GM12892 (cell line): ENCODE data around the gene LHX3.
A peak's percentile ranks its signal among the peaks of the same experiment; 100 is the strongest.
"Not testable (repeated sequence)": the region's sequence is repeated elsewhere in the genome, so short reads cannot be mapped to it uniquely, and the experiment has no call there.

ENCODE experiments used
- DNase-seq: peaks from one replicate; pipeline ENCODE4 v3.0.0; 2011; ENCODE audit not compliant: insufficient read length
- FAIRE-seq: peaks from 2 replicates; lab custom pipeline; 2011; peaks lifted over from hg19 to GRCh38; lab: Jason Lieb, UNC
- POLR2A ChIP-seq: IDR thresholded peaks from 2 replicates; pipeline ENCODE4 v1.6.1; 2011; ENCODE audit warnings: low read depth, low read length, control low read depth
- POLR2AphosphoS5 ChIP-seq: IDR thresholded peaks from 2 replicates; pipeline ENCODE4 v1.6.1; 2011; ENCODE audit warnings: low read depth, low read length, control low read depth
- TAF1 ChIP-seq: IDR thresholded peaks from 2 replicates; pipeline ENCODE4 v1.6.1; 2011; ENCODE audit warnings: low read depth, mild to moderate bottlenecking, control low read depth, low read length, borderline replicate concordance

The LHX3 gene

DNA sequence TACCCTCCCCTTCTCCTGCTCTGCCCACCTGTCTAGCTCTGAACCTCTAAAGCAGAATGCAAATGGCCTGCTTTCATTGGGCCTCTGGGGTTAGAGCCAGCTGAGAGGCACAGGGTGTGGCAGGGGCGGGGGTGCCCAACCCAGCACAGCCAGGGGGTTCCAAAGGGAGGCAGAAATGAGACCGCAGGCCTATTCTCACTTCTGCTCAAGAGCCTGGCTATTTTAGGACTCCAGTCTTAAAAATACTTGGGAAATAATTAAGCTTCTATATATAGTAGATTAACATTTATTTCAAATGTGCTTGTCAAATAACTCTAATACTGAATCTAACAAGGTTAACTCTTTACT, 35.0 kb upstream of the LHX3 start:
- FAIRE-seq: peak; percentile 33
- no peak for DNase-seq
- no peak for TF ChIP-seq POLR2A

DNA sequence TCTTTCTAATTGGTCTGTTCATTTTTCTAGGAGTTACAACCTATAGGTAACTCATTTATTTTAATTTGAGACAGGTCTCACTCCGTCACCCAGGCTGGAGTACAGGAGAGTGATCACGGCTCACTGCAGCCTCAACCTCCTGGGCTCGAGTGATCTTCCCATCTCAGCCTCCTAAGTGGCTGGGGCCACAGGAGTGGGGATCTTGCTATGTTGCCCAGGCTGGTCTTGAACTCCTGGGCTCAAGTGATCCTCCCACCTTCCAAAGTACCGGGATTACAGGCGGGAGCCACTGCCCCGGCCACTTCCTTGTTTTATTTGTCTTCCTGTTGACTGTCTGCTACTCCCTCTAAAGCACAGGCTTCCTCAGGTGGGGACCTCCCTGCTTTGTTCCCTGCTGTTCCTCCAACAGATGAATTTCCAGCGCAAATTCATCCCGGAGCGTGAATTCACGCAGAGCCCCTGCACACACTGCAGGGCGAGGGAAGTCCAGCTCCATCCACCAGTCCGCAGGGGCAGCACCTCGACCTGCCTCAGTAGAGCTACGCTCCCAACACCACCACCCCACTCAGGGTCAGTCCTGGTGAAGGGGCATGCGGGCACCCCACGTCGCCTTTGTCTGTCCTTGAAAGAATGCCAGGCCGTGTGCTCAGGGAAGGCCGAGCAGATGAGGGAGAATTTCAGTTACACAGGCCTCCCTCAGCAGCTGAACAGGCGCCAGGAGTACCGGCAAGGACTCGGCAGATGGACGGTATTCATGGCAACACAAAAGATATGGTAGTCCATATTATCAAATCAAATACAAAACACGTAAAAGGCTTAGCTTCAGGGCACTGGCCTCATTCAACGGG, 34.4 kb upstream of the LHX3 start:
- DNase-seq (no peak), FAIRE-seq (peak; percentile 9)
- TF ChIP-seq POLR2AphosphoS5 (no peak), TAF1 (no peak), POLR2A (no peak)

DNA sequence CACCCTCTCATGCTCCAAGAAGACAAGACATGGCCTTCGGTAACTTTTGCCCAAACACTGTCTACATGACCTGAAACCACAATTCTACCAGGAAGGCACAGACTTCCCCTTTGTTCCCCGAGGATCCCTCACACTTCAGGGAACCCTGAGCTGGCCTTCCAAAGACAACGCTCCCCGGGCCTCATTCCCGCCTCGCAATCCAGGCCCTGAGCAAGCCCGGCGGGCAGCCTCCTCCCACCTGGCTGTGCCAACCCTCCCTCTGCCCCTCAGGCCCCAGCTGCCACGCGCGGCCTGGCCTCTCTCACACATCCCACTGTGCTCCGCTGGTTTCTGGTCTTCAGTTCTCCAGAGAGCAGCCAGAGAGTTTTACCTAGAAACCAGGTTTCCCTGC, 33.4 kb upstream of the LHX3 start:
- TF ChIP-seq TAF1 (no peak), POLR2AphosphoS5 (no peak), POLR2A (no peak)
- FAIRE-seq (no peak), DNase-seq (no peak)

DNA sequence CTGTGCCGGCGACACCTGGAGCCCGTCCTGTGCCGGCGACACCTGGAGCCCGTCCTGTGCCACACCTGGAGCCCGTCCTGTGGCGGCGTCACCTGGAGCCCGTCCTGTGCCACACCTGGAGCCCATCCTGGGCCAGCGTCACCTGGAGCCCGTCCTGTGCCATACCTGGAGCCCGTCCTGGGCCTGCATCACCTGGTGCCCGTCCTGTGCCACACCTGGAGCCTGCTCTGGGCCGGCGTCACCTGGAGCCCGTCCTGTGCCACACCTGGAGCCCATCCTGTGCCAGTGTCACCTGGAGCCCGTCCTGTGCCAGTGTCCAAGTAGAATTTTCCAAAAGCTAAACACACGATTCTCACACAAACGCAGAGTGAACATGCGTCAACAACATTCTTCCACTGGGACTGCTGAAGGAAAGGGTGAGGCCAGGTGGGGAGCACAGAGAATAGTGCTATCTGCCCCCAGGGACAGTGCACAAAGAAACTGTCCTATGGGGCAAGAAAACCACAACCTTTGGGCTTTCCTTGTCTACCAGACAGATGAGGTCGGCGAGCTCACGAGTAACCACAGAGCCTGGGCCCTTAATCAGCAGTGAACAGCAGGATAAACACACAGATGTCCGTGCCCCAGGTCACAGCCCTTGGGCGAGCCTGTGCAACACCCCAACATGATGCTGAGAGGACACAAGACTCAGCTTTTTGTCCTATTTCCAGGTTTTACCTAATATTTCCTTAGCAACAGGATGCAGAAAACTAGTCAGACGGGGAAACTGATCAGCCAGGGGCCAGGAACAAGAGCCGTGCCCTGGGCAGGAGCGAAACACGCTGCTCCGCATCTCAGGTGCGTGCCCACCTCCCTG, 32.8 kb upstream of the LHX3 start:
- DNase-seq (no peak), FAIRE-seq (no peak)
- TF ChIP-seq POLR2AphosphoS5 (no peak), TAF1 (no peak), POLR2A (no peak)

DNA sequence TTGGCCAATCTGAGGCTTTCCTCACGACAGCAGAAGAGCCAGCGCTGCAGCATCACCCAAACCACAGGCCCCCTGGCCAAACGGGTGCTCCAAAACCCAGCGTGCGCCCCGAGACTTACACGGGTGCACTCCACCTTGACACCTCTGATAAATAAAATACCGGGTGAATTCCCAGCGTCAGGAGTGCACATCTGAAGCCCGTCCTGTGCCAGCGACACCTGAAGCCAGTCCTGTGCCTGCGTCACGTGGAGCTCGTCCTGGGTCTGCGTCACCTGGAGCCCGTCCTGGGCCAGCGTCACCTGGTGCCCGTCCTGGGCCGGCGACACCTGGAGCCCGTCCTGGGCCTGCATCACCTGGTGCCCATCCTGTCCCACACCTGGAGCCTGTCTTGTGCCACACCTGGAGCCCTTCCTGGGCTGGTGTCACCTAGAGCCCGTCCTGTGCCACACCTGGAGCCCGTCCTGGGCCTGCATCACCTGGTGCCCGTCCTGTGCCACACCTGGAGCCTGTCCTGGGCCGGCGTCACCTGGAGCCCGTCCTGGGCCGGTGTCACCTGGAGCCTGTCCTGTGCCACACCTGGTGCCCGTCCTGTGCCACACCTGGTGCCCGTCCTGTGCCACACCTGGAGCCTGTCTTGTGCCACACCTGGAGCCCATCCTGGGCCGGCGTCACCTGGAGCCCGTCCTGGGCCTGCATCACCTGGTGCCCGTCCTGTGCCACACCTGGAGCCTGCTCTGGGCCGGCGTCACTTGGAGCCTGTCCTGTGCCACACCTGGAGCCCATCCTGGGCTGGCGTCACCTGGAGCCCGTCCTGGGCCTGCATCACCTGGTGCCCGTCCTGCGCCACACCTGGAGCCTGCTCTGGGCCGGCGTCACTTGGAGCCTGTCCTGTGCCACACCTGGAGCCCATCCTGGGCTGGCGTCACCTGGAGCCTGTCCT, 31.8 kb upstream of the LHX3 start:
- not testable (repeated sequence) for DNase-seq, FAIRE-seq

DNA sequence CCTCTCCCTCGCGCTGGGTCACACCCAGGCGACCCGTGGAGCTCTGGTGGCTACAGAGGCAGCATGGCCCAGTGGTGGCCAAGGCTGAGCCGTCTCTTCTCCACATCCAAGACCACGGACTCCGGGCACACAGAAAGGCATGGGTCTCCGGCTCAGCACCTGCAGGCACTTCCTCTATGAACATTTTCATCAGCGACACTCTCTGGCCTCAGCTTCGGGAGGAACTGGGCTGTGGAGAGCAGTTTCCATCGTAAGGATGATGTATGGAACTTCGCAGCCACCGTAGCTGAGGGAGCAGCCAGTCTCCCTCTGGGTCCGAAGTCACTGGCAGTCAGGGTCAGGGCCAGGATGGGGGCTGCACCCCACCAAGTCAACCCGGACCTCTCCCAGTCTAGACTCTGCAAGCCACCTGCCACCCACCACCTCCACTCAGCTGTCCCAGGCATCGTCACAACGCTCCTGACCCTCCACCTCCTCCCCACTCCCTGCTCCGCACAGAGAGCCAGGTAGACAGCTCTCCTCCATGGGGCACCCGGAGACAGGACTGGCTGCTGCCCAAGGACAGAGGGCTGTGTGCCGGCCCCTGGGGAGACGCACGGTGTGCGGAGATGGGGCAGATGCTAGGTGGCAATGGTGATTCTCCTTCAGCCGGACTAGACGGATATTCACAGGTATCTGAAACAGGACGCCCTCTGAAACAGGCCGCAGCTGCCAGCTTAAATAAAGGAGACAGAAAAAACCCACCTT, 31.0 kb upstream of the LHX3 start:
- no peak for FAIRE-seq
- DNase-seq: no peak
- no peak for TF ChIP-seq TAF1
- no peak for TF ChIP-seq POLR2A
- no peak for TF ChIP-seq POLR2AphosphoS5

DNA sequence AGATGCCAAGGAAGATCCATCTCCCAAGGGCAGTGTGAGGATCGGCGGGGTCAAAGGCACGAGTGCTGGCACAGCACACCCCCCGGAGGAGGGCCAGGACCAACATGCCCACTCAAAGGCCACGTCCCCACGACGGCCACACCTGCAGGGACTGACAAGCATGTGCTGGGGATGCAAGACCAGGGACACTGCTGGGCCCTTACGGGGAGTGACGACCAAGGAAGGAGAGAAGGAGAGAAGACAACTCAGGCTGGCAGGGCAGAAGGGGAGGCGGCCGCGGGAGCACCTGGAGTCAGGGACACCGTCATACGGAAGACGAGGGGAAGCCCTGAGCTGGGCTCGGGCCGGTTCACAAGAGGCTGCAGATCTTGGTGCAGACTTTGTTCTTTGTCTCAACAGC, 30.2 kb upstream of the LHX3 start:
- FAIRE-seq: no peak
- no peak for TF ChIP-seq POLR2AphosphoS5
- TF ChIP-seq TAF1: no peak
- TF ChIP-seq POLR2A: no peak
- DNase-seq: no peak

DNA sequence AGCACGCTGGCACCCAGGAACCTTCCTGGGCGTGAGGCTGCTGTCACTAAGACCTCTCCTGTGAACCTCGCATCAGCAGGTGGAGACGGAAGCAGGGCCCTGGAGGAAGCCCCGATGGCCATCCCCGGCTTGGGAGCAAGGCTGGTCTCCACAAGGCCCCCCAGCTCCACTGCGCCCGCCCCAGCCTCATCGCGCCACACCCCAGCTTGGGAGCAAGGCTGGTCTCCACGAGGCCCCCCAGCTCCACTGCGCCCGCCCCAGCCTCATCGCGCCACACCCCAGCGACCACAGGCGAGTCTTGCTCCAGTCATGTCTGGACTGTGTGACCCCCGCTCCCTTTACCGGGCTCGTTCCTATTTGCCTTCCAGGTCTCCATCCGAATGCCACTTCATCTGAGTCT, 29.7 kb upstream of the LHX3 start:
- TF ChIP-seq POLR2AphosphoS5: no peak
- TF ChIP-seq POLR2A: no peak
- no peak for TF ChIP-seq TAF1
- no peak for DNase-seq
- FAIRE-seq: no peak

DNA sequence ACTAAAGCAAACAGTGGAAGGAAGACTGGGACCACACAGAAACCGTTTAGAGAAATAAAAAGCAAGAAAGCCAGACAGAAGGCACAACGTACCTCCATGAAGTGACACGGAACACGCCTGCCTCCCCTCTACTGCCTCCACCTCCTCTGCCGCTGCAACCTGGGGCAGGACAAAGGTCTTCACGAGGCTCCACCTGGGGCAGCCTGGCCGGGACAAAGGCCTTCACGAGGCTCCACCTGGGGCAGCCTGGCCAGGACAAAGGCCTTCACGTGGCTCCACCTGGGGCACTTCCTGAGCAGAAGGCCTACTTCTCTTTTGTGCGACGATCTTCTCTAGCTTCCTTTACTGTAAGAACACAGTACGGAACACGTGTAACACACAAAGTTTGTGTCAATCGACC, 28.9 kb upstream of the LHX3 start:
- FAIRE-seq (no peak), DNase-seq (no peak)
- no peak for TF ChIP-seq POLR2A
- TF ChIP-seq TAF1: no peak
- TF ChIP-seq POLR2AphosphoS5: no peak

DNA sequence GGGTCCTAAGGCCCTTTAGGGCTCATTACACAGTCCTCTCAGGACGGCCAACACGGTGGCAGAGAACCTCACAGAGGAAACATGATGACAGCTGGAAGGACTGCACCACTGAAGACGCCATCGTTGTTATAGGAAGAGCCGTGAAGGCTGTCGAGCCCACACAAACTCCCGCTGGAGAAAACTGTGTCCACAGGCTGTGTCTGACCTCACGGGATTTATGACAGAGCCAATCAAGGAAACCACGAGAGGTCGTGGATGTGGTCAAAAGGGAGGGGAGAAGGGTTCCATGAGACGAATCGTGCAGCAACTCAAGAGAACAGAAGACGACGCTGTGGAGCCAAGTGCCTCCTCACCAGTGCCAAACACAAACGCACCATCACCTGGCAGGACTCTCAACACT, 28.5 kb upstream of the LHX3 start:
- DNase-seq (no peak), FAIRE-seq (no peak)

DNA sequence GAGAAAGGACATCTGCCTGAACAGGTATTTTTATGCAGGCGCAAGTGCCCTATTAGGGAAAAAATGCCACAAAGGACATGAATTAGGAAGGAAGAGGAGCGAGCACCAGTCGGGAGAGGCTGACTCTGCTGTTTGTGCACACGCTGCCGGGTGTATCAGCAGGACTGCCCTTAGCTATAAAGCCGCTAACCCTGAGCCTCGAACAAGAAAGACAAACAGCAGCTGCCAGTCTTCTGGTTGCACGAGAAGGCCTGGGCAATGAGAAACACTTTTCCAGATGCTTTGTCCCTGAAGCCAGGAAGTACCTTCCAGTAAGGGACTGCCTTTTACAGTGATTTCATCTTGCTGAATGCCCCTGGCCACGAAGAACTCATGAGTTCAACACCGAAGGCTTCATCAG, 28.0 kb upstream of the LHX3 start:
- DNase-seq (no peak), FAIRE-seq (no peak)
- TF ChIP-seq POLR2A: no peak
- TF ChIP-seq TAF1: no peak
- TF ChIP-seq POLR2AphosphoS5: no peak

More for the DNA sequence above, 28.5 kb upstream of the LHX3 start:
- TF ChIP-seq TAF1: no peak
- TF ChIP-seq POLR2AphosphoS5: no peak
- TF ChIP-seq POLR2A: no peak
